GM10266 (cell line): ENCODE data around the gene EFCAB5.

Experiments
- DNase-seq: peaks from one replicate; pipeline ENCODE4 v3.0.0; 2012; ENCODE audit errors: extremely low spot score
- CTCF ChIP-seq: IDR thresholded peaks from 2 replicates; pipeline ENCODE4 v1.5.1; 2012; ENCODE audit warnings: mild to moderate bottlenecking, low read depth; ENCODE audit not compliant: control insufficient read depth, insufficient read depth; ENCODE audit errors: missing control alignments

The EFCAB5 gene

GRCh38 chr17:29909236-29910003, 32.0 kb upstream of the EFCAB5 start:
- no peak for DNase-seq
- no peak for TF ChIP-seq CTCF

- no peak for TF ChIP-seq CTCF
- DNase-seq, result no peak
These were observed 29.7 kb upstream of the EFCAB5 start for GRCh38 chr17:29911641-29912177.

GRCh38 chr17:29914819-29915537, 26.5 kb upstream of the EFCAB5 start:
- no peak for DNase-seq
- no peak for TF ChIP-seq CTCF

- no peak for DNase-seq
- no peak for TF ChIP-seq CTCF
These were observed 23.4 kb upstream of the EFCAB5 start for GRCh38 chr17:29918016-29918415.

- no peak for TF ChIP-seq CTCF
- no peak for DNase-seq
These were observed 22.2 kb upstream of the EFCAB5 start for GRCh38 chr17:29918922-29919856.

GRCh38 chr17:29924786-29925185, 16.6 kb upstream of the EFCAB5 start:
- no peak for DNase-seq
- TF ChIP-seq CTCF, result no peak
